Fibroblast of the aortic adventitia (primary cell): ENCODE measurements around the gene GGTLC1. TPM values are rescaled to one million over a fixed set of nuclear protein-coding genes. Genes with fewer than 3 reads are reported as not detected.

Experiments
- DNase-seq: peaks from one replicate; pipeline ENCODE4 v3.0.0-alpha.2; 2010; ENCODE audit warnings: low read depth
- H3K4me3 ChIP-seq: 2 replicates; pipeline ENCODE4 v1.5.1; 2011; ENCODE audit warnings: low read depth, mild to moderate bottlenecking, control low read depth, low read length, moderate library complexity
- CTCF ChIP-seq: IDR thresholded peaks from 2 replicates; pipeline ENCODE4 v1.5.1; 2011; ENCODE audit warnings: mild to moderate bottlenecking, low read length, control low read depth, inconsistent platforms; ENCODE audit not compliant: insufficient read depth
- total RNA-seq: library from RNA; depleted of rRNA; stranded (reverse); fragments of >200 nt; gene quantifications from 2 replicates; pipeline ENCODE4 v1.2.3, GENCODE V29; 2012; ENCODE audit warnings: low replicate concordance

The GGTLC1 gene
- total RNA-seq, 1 donor = not detected

- TF ChIP-seq CTCF = no peak
- H3K4me3 ChIP-seq = no peak overlapping the region
Measured at GRCh38 chr20:24007073-24007595, 18.6 kb upstream of the GGTLC1 start.

GRCh38 chr20:24006626-24007025 is 18.0 kb upstream of the GGTLC1 start:
- no peak for TF ChIP-seq CTCF
- no peak for DNase-seq
- H3K4me3 ChIP-seq = no peak overlapping the region

More at GRCh38 chr20:24007073-24007595, 18.6 kb upstream of the GGTLC1 start:
- no peak for DNase-seq

- no peak for DNase-seq
- TF ChIP-seq CTCF = no peak
- no peak overlapping the region for H3K4me3 ChIP-seq
Measured at GRCh38 chr20:24004471-24004870, 15.9 kb upstream of the GGTLC1 start.

- H3K4me3 ChIP-seq = no peak overlapping the region
- TF ChIP-seq CTCF = no peak
- DNase-seq = no peak
Measured at GRCh38 chr20:24002896-24003295, 14.3 kb upstream of the GGTLC1 start.

- no peak overlapping the region for H3K4me3 ChIP-seq
- no peak for TF ChIP-seq CTCF
- DNase-seq = no peak
Measured at GRCh38 chr20:24001712-24002405, 13.3 kb upstream of the GGTLC1 start.

GRCh38 chr20:23998844-23999243 is 10.3 kb upstream of the GGTLC1 start:
- DNase-seq = no peak
- no peak overlapping the region for H3K4me3 ChIP-seq
- TF ChIP-seq CTCF = no peak
